Natural killer cell (primary cell): Measurements from ENCODE around the gene WDR54. TPM values are rescaled to one million over a fixed set of nuclear protein-coding genes. Genes with fewer than 3 reads are reported as not detected.

Experiments used
- ATAC-seq, 3 donors: fragments of 150-1000 bp in 2 of 3; fragments of 200-7000 bp in 1 of 3; cut with Tn5 transposase; 1 replicate in 1 of 3; 2 replicates in 2 of 3; pipeline ENCODE4 v1.10.0; 2021; ENCODE audit warnings: mild to moderate bottlenecking in 2 of 3, moderate library complexity in 2 of 3
- DNase-seq, 2 donors: peaks; one replicate each; pipeline versions ENCODE4 v3.0.0 to v3.0.0-alpha.2; 2013 to 2021; ENCODE audit warnings: mixed read lengths in 1 of 2
- H3K27ac ChIP-seq: one replicate; pipeline ENCODE4 v1.5.1; 2013; ENCODE audit warnings: mild to moderate bottlenecking, low read length
- H3K27me3 ChIP-seq: one replicate; pipeline ENCODE4 v1.6.1; 2013; ENCODE audit warnings: low read length; ENCODE audit not compliant: control insufficient read depth, insufficient read depth
- H3K36me3 ChIP-seq: one replicate; pipeline ENCODE4 v1.6.1; 2013; ENCODE audit warnings: low read length; ENCODE audit not compliant: control insufficient read depth, insufficient read depth
- H3K4me1 ChIP-seq: one replicate; pipeline ENCODE4 v1.6.1; 2013; ENCODE audit warnings: low read length; ENCODE audit not compliant: control insufficient read depth, insufficient read depth
- H3K4me3 ChIP-seq: one replicate; pipeline ENCODE4 v1.5.1; 2013; ENCODE audit warnings: low read length
- H3K9me3 ChIP-seq: one replicate; pipeline ENCODE4 v1.6.1; 2013; ENCODE audit warnings: low read length; ENCODE audit not compliant: control insufficient read depth, insufficient read depth
- H3K27ac Mint-ChIP-seq, 2 donors: one replicate each; pipeline ENCODE4 v1.8.0; 2022; ENCODE audit warnings: mild to moderate bottlenecking in 2 of 2, mixed read lengths in 2 of 2, moderate library complexity in 1 of 2
- H3K27me3 Mint-ChIP-seq, 2 donors: one replicate each; pipeline ENCODE4 v1.8.0; 2022; ENCODE audit warnings: low read depth in 2 of 2, mixed read lengths in 2 of 2
- H3K36me3 Mint-ChIP-seq: one replicate; pipeline ENCODE4 v1.8.0; 2022; ENCODE audit warnings: mixed read lengths
- H3K4me1 Mint-ChIP-seq, 2 donors: one replicate each; pipeline ENCODE4 v1.8.0; 2022; ENCODE audit warnings: mixed read lengths in 2 of 2
- H3K4me3 Mint-ChIP-seq: one replicate; pipeline ENCODE4 v1.8.0; 2022; ENCODE audit warnings: mild to moderate bottlenecking, moderate library complexity, mixed read lengths
- H3K9me3 Mint-ChIP-seq, 2 donors: one replicate each; pipeline ENCODE4 v1.8.0; 2022; ENCODE audit warnings: mixed read lengths in 2 of 2
- WGBS: methylation state at CpG from one replicate; pipeline ENCODE4 v1.1.7; 2013; ENCODE audit warnings: missing lambda C conversion rate; ENCODE audit not compliant: insufficient coverage; 5-methylcytosine and 5-hydroxymethylcytosine counted together
- intact Hi-C: fragments of 100-400 bp; cut with micrococcal nuclease; formaldehyde crosslinking; loops from one replicate; pipeline ENCODE4 v1.14.2; 2022
- total RNA-seq, 4 donors: library from RNA; stranded (reverse); fragments of 120-200 nt in 1 of 4; gene quantifications; one replicate each; pipeline versions ENCODE4 v1.2.3 to v1.2.4, GENCODE V29; 2013 to 2022
- TF ChIP-seq, protein P1 (sequence below): fragments of 200-600 bp; IDR thresholded peaks from one replicate; pipeline ENCODE4 v1.8.0; 2022; ENCODE audit warnings: antibody characterized with exemption

Gene WDR54
- total RNA-seq, 3 donors from 2014 or later (not counting 1 experiment from before 2014, with no cell fraction given) = 28.0 to 35.3 (median 28.0) TPM

DNA sequence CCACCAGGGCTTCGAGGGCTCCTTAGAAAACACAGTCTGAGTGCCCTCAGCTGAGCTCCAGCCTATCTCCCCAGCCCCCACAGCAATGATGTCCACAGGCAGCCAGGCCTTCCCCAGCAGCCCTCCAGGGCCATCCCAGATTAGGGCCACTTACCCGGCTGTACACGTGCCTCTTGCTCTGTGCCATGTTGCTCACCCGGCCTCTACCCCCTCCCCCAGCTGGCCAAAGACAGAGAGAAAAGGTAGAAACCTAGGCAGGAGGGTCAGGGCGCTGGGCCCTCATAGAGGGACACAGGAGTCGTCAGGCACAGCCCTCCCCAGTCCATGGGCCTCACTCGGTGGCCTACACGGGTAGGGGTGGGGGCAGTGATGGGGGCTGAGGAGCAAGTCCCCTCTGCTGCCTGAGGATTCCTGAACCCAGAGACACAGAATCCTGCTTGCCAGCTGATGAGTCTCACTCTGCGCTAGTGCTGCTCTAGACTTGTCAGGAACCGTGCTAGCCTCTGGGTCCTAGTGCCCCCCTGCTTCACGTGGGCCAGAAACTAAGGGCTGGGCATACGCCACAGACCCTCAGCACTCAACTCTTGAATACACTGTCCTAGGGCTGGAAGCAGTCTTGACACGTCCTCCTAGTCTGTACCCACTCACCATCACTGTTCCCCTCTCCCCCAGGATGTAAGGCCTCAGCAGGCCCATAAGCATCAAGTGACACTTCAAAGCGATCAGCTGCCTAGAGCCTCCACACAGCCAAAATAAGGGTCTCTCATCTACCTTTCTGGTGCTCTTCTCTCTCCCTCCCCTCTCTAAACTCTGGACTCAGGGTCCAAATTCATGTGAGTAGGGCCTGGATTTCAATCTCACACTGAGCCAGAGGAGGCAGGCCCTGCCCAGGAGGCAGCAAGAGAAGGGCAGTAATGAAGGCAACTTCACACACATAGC is 41.4 kb upstream of the WDR54 start, which contains the start of gene DCTN1:
Gene DCTN1, minus strand, starts transcription at position 461 of the 939 bp plus-strand sequence. Its CDS starts 274 bp downstream, at position 187.
- Histone ChIP-seq H3K9me3 (no peaks in the 10 kb centered on the region), H3K4me1 (peaks cover 25% of the 10 kb centered on the region), H3K27me3 (no peaks in the 10 kb centered on the region), H3K4me3 (no peak within 1 kb of the TSS), H3K36me3 (peaks cover 20% of the 10 kb centered on the region), H3K27ac (no peak within 1 kb of the TSS)
- peaks cover 60 to 62% of the 10 kb centered on the region in 2 donors for H3K4me1 Mint-ChIP-seq
- H3K9me3 Mint-ChIP-seq = no peaks in the 10 kb centered on the region
- no peaks in the 10 kb centered on the region for H3K27me3 Mint-ChIP-seq
- peak within 1 kb of the TSS; percentile 7 to 55 for H3K27ac Mint-ChIP-seq
- DNase-seq (peak; percentile 18 to 42), ATAC-seq (peak; percentile 72 to 89 (median 87))
- WGBS = 58% methylated on average over 14 of the region's 14 CpGs
- no peaks in the 10 kb centered on the region for H3K36me3 Mint-ChIP-seq
- TF ChIP-seq, protein P1, sequence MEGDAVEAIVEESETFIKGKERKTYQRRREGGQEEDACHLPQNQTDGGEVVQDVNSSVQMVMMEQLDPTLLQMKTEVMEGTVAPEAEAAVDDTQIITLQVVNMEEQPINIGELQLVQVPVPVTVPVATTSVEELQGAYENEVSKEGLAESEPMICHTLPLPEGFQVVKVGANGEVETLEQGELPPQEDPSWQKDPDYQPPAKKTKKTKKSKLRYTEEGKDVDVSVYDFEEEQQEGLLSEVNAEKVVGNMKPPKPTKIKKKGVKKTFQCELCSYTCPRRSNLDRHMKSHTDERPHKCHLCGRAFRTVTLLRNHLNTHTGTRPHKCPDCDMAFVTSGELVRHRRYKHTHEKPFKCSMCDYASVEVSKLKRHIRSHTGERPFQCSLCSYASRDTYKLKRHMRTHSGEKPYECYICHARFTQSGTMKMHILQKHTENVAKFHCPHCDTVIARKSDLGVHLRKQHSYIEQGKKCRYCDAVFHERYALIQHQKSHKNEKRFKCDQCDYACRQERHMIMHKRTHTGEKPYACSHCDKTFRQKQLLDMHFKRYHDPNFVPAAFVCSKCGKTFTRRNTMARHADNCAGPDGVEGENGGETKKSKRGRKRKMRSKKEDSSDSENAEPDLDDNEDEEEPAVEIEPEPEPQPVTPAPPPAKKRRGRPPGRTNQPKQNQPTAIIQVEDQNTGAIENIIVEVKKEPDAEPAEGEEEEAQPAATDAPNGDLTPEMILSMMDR = no peak
- H3K4me3 Mint-ChIP-seq = peak within 1 kb of the TSS; percentile 42
- intact Hi-C loops = no loop called here

DNA sequence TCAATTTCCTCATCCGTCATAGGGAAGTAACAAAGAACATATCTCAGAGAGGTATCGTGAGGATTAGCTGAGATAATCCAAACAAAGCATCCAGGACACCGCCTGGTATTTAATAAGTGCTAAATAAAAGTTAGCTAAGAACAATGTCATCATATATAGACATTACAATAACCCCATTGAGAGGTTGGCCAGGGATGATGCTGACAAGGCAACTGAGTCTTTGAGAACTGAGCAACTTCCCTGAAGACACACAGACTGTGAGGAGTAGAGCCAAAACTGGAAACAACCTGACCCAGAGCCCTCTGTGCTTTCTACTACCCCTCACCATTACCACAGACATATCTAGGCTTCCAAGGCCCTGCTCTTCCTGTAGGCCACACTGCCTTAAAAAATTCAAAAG is 39.8 kb upstream of the WDR54 start:
- Histone ChIP-seq H3K4me1 (peaks cover 20% of the 10 kb centered on the region), H3K9me3 (no peaks in the 10 kb centered on the region), H3K36me3 (peaks cover 18% of the 10 kb centered on the region), H3K27me3 (no peaks in the 10 kb centered on the region), H3K4me3 (no peak overlapping the region), H3K27ac (no peak overlapping the region)
- Mint-ChIP-seq H3K9me3 (no peaks in the 10 kb centered on the region), H3K27ac (peak overlapping the region in 1 of 2 donors; percentile 50), H3K4me1 (peaks cover 46 to 50% of the 10 kb centered on the region in 2 donors), H3K36me3 (no peaks in the 10 kb centered on the region), H3K4me3 (no peak overlapping the region), H3K27me3 (no peaks in the 10 kb centered on the region)
- ATAC-seq = no peak
- 89% methylated on average over 1 of the region's 3 CpGs for WGBS
- DNase-seq = no peak
- TF ChIP-seq, protein P1 = no peak
- intact Hi-C loops = no loop called here

DNA sequence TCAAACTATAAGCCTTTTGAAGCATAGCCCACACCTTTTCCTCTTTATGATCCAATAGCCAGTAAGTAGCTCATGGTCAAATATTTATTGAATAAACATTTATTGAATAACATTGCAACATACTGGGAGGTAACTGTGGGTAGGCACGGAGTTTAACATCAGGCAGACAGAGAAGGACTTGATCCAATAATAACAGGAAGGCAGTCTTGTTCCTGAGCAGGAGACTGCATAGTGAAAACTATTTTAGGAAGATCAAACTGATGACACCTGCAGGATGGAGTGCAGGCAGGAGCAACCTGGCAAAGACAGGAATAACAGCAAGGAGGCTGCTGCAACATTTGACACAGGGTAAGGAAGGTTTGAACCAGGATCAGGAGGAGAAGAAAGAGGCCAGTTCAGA is 38.3 kb upstream of the WDR54 start:
- Histone ChIP-seq H3K27me3 (no peaks in the 10 kb centered on the region), H3K4me3 (no peak overlapping the region), H3K27ac (no peak overlapping the region), H3K4me1 (peaks cover 18% of the 10 kb centered on the region), H3K36me3 (peaks cover 8% of the 10 kb centered on the region), H3K9me3 (no peaks in the 10 kb centered on the region)
- Mint-ChIP-seq H3K9me3 (no peaks in the 10 kb centered on the region), H3K36me3 (no peaks in the 10 kb centered on the region), H3K4me3 (no peak overlapping the region), H3K4me1 (peaks cover 34 to 36% of the 10 kb centered on the region in 2 donors), H3K27me3 (no peaks in the 10 kb centered on the region), H3K27ac (no peak overlapping the region)
- ATAC-seq (no peak), DNase-seq (no peak)
- TF ChIP-seq, protein P1 = no peak
- intact Hi-C loops = no loop called here
- 89% methylated on average over 1 of the region's 1 CpG for WGBS
